Renal pelvis (tissue), 4 donors: Measurements from ENCODE around the gene SDCCAG8. TPM values are rescaled to one million over a fixed set of nuclear protein-coding genes. Genes with fewer than 3 reads are reported as not detected.
A peak's percentile ranks its signal among the peaks of the same experiment; 100 is the strongest.

ENCODE experiments used
- DNase-seq: peaks from one replicate; pipeline ENCODE4 v3.0.0-alpha.2; 2013
- polyA plus RNA-seq, 3 donors: library from polyadenylated mRNA; unstranded; fragments of 120-200 nt; gene quantifications; one replicate each; pipeline ENCODE4 v1.2.1, GENCODE V29; 2013; ENCODE audit not compliant: insufficient read length in 3 of 3

Gene SDCCAG8
- polyA plus RNA-seq, 3 donors = 30.2 to 52.0 (median 47.2) TPM

GRCh38 chr1:243454328-243454997 lies 198.6 kb downstream of the SDCCAG8 start:
- no peak for DNase-seq

DNA sequence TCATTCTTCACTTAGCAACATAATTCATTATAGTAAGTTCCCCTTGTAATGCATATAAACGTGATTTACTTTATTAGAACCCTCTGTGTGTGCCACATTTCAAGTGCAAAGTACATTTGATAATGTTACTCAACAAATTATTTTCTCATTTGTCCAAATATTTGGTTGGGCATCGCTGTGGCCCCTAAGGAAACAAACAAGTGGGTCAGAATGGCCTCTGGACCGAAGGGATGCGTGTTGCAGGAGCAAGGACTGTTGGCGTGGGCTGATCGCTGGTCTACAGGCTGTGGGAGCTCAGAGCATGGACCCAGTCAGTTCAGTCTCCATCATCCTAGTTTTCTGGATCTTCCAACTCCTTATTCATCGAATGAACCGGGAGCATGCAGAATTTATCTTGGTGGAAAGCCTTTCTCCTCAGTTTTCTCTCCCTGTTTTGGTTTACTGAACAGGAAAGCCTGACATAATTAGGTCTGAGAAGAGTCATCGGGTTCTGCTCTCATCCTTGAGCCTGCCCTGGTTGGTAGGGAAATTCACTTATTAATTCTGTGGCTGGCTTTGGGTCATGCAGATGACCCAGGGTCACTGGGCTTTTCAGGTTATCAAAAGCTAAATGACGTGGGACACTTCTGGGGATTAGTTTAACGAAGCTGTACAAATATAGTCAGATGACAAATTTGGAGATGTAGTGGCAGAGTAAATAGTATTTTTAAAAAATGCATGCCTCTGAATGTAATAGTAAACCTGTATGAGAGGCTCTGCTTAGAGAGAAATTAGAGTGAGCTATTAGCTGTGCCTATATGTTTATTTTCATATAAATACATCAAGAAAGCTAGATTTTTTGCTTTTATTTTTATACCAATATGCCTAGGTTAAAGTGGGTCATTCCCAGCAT lies 200.2 kb downstream of the SDCCAG8 start:
- no peak for DNase-seq

DNA sequence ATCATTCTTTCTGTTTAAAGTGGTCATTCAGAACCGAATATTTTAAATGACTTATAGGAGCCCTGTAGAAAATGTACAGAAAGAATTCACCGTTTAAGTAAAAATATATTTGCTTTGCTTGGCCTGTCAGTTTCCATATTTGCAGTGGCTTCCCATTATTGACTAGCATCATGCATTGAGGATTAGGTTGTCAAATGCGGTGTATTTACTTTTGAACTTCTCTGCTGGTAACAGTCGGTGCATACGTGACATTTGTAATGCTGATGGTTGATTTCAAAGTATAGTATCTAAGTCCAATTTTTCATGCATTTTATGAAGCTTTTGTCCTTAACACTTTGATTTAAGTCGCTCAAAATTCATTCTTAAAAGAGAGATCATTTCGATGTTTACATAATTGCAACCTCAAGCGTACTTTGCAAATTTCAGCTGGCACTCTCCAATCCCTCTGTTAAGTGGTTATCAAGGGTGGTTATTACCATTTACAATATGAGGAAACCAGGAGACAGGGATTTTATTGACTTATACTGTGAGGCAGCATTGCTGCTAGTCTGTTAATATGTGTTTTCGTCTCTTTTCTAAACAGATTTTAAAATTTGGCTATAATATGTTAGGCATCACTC lies 201.6 kb downstream of the SDCCAG8 start:
- no peak for DNase-seq

GRCh38 chr1:243459059-243459458 lies 203.2 kb downstream of the SDCCAG8 start:
- DNase-seq = no peak

DNA sequence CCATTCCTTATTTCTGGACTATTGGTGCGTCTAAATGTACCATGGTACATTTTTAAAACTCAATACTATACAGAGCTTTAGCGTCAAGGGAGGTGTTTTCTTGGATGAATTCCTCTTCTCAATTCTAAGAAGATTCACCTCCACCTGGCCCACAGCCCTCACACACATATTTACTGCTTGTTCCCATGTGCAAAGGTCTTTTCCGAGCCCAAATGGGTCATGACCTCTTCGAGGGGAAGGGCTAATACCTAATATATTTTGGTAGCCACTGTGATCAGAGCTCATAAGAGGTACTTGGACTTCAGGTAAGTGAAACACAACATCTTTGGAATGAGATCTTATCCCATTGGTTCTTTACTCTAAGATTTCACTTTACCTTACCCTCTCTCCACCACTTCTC lies 205.9 kb downstream of the SDCCAG8 start:
- DNase-seq = no peak

- no peak for DNase-seq
These were observed 207.3 kb downstream of the SDCCAG8 start for GRCh38 chr1:243462929-243463697.

DNA sequence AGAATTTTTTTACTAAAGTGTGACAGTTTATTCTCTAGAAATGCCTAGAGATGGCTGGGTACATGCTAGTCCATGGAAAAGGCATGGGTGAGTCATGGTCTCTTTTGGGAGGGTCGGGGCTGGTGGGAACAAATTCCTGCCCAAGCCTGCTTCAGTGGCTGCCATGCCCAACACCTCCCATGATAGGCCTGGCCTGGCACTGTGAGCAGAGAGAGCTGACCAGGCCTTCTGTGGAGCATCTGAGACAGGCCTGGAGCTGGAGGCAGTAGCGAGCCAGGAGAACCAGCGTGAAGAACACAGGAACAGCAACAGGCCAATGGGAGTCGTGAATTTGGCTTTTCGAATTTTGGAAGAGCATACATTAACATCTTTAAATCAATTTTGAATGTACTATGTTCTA lies 209.2 kb downstream of the SDCCAG8 start:
- DNase-seq = no peak

GRCh38 chr1:243465738-243466137 lies 209.9 kb downstream of the SDCCAG8 start:
- no peak for DNase-seq

GRCh38 chr1:243469497-243469896 lies 213.7 kb downstream of the SDCCAG8 start:
- DNase-seq = no peak

DNA sequence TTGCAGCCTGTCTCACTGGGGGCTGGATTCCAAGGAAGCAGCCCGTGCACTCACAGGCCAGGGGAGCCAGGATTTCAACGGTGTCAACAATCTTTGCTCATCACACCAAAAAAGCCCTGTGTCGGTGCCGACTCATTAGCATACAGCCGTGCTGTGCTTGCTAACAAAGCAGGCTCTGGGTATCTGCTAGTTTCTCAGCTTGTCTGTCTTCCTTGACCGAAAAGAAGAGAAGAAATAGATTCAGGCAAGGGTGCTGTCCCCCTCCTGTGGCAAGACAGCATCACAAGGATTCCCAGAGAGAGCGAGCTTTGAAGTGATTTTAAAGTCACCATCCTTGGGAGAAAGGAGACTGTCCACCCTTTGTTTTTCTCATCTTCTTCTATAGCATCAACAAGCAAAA lies 214.7 kb downstream of the SDCCAG8 start:
- no peak for DNase-seq

DNA sequence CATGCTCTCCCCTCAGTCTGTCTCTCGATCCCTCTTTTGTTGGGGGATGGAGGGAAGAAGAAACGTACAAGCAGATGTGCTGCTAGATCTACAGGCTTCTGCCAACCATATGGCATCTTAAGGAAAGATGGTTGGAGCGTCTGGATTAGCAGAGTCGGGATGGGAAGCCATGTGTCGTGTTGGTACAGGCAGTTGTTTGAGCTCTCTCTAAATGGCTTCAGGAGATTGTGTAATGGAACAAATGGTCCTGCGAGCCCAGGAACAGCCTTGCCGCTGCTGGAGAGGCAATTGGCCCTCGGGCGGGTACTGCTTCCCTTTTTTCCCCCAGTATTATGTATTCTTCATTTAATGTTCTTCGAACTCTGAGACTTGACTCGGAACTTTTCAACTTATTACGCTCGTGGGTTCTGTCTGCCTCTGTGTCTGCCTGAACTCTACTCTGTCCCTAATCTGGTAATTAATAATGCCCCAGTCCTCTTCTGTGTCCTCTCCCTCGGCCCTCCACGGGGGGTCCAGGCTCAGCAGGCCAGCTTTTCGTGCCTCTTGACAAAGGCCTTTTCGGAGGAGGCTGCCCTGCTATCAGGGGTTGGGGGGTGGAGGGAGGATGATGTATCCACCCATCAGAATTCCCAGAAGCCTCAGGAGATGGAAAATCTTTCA lies 215.3 kb downstream of the SDCCAG8 start:
- DNase-seq = no peak

GRCh38 chr1:243471754-243472745 lies 216.2 kb downstream of the SDCCAG8 start:
- no peak for DNase-seq

- DNase-seq = peak; percentile 23
These were observed 217.6 kb downstream of the SDCCAG8 start for GRCh38 chr1:243473227-243474135.

GRCh38 chr1:243474136-243474881 lies 218.5 kb downstream of the SDCCAG8 start:
- DNase-seq = no peak

GRCh38 chr1:243474906-243475305 lies 219.1 kb downstream of the SDCCAG8 start:
- no peak for DNase-seq

DNA sequence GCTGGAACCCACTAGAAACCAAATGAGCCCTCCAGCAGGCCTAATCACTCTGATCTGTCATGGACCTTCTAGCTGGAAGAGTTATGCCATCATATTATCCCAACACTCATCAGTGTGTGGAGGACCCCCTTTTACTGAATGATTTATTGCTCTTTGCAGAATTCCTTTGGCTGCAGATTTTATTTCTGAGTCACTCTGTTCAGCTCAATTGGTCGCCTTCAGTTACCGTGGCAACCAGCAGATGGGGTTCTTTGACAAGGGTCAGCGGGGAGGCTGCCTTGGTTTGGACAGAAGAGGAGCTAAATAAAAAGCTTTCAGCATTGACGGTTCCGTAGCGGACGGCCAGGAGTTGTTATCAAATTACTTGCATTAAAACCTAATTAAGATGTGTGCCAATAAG lies 220.1 kb downstream of the SDCCAG8 start:
- peak; percentile 39 for DNase-seq

GRCh38 chr1:243477731-243478290 lies 222.0 kb downstream of the SDCCAG8 start:
- no peak for DNase-seq

- no peak for DNase-seq
These were observed 225.3 kb downstream of the SDCCAG8 start for GRCh38 chr1:243481101-243481500.
